Measurements from ENCODE around the gene ADGRL2.

ADGRL2 gene

GRCh38 chr1:81921344-81921743 lies 120.6 kb downstream of the ADGRL2 start:
- no peak for DNase-seq

- no peak for DNase-seq
Observed at GRCh38 chr1:81921851-81922462, 121.2 kb downstream of the ADGRL2 start.

GRCh38 chr1:81922955-81923354 lies 122.2 kb downstream of the ADGRL2 start:
- no peak for DNase-seq

GRCh38 chr1:81929106-81929505 lies 128.4 kb downstream of the ADGRL2 start:
- no peak for DNase-seq

GRCh38 chr1:81936853-81937252 lies 136.1 kb downstream of the ADGRL2 start:
- DNase-seq, result no peak

- no peak for DNase-seq
Observed at GRCh38 chr1:81937791-81938450, 137.2 kb downstream of the ADGRL2 start.

GRCh38 chr1:81948495-81948894 lies 147.8 kb downstream of the ADGRL2 start:
- no peak for DNase-seq

GRCh38 chr1:81949421-81949820 lies 148.7 kb downstream of the ADGRL2 start:
- DNase-seq, result no peak

GRCh38 chr1:81950037-81950436 lies 149.3 kb downstream of the ADGRL2 start:
- no peak for DNase-seq

GRCh38 chr1:81950591-81951244 lies 150.0 kb downstream of the ADGRL2 start:
- no peak for DNase-seq

GRCh38 chr1:81954534-81955020 lies 153.8 kb downstream of the ADGRL2 start:
- DNase-seq, result no peak

GRCh38 chr1:81967951-81968350 lies 167.2 kb downstream of the ADGRL2 start:
- DNase-seq, result no peak

GRCh38 chr1:81970416-81970815 lies 169.7 kb downstream of the ADGRL2 start:
- DNase-seq, result no peak

GRCh38 chr1:81974222-81974841 lies 173.6 kb downstream of the ADGRL2 start:
- no peak for DNase-seq

GRCh38 chr1:81974883-81975555 lies 174.3 kb downstream of the ADGRL2 start:
- no peak for DNase-seq

- no peak for DNase-seq
Observed at GRCh38 chr1:81976539-81976938, 175.8 kb downstream of the ADGRL2 start.

GRCh38 chr1:81978945-81979344 lies 178.2 kb downstream of the ADGRL2 start:
- DNase-seq, result no peak

- DNase-seq, result no peak
Observed at GRCh38 chr1:81982523-81982922, 181.8 kb downstream of the ADGRL2 start.

GRCh38 chr1:81989524-81989923 lies 188.8 kb downstream of the ADGRL2 start:
- DNase-seq, result no peak

- DNase-seq, result no peak
Observed at GRCh38 chr1:81990241-81990640, 189.5 kb downstream of the ADGRL2 start.

GRCh38 chr1:81998165-81998564 lies 197.4 kb downstream of the ADGRL2 start:
- no peak for DNase-seq

- DNase-seq, result no peak
Observed at GRCh38 chr1:81999364-81999763, 198.6 kb downstream of the ADGRL2 start.

- DNase-seq, result no peak
Observed at GRCh38 chr1:82000221-82000620, 199.5 kb downstream of the ADGRL2 start.
